ENCODE results near the gene SYNE4. TPM values are rescaled to one million over a fixed set of nuclear protein-coding genes. Genes with fewer than 3 reads are reported as not detected.
A peak's percentile ranks its signal among the peaks of the same experiment; 100 is the strongest.

The SYNE4 gene
- total RNA-seq, 4 donors from 2014 or later, result 0.36 TPM; not detected in 3

DNA sequence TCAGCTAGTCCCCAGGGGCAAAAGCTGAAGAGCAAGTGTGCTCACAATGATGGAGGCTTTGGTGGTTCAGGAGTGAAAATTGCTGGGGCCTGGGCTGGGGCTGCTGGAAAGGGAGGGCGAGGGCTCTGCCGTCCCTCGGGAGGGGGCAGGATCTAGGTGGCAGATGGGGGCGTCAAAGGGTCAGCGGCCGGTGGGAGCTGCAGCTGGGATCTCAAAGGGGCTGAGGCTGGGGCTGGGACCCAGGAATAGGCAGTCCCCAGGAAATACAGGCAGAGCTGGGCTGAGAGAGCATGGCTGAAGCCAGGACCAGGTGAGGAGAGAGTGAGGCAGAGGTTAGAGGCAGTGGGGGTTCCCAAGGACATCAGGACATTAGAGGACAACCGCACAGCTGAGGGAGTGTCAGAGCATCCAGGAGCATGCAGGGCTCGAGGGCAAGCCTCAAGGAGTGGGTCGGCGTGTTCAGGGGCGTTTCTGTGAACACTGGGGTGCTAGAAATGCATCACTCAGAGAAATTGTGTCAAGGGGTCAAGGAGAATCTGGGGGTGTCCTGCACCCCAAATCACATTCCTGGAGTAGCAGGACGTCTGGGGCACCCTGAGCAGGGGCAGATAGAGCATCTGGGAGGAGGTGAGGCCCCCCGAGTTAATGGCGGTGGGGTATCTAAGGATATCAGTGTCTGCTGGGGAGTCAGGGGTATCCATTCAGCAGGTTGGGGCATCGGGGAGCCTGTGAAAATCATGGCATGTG is 1.2 kb upstream of the SYNE4 start:
- intact Hi-C loops (cut with DNase I; ENCODE audit: low total_unique reads) (no loop called here), in situ Hi-C loops (cut with MboI; ENCODE audit: low sequenced_read_pairs in 4 of 4) (no loop called here)
- H3K4me1 ChIP-seq, result peaks cover 5 to 16% of the 10 kb centered on the region in 2 donors

DNA sequence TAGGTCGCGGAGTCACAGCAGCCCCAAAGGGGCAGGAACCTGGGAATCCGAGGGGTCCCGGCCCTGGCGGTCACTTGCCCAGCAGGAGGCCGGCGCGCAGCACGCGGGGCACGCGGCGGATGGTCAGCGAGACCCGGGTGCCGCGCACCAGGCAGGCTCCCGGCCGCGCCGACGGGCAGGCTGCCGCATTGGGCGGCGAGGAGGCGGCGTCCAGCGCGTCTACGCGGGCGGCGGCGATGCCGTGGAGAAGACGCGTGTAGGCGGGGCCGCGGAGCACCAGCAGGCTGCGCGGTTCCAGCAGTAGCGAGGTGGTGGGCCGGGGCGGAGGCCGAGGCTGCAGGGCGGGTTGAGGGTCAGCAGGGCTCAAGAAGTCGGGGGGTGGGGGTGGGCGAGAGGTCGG is 607 bp upstream of the SYNE4 start:
- ATAC-seq (no peak), DNase-seq (no peak)
- in situ Hi-C loops (cut with MboI; ENCODE audit: low sequenced_read_pairs in 4 of 4), result no loop called here
- intact Hi-C loops (cut with DNase I; ENCODE audit: low total_unique reads), result no loop called here
- H3K27me3 ChIP-seq, result peaks cover 0 to 5% (median 0%) of the 10 kb centered on the region in 3 donors
- H3K4me1 ChIP-seq, result peaks cover 5 to 12% of the 10 kb centered on the region in 2 donors
- H3K36me3 ChIP-seq, result no peaks in the 10 kb centered on the region
- no peak for TF ChIP-seq POLR2A (IDR thresholded peaks at IDR 0.05)
- TF ChIP-seq, protein P1, sequence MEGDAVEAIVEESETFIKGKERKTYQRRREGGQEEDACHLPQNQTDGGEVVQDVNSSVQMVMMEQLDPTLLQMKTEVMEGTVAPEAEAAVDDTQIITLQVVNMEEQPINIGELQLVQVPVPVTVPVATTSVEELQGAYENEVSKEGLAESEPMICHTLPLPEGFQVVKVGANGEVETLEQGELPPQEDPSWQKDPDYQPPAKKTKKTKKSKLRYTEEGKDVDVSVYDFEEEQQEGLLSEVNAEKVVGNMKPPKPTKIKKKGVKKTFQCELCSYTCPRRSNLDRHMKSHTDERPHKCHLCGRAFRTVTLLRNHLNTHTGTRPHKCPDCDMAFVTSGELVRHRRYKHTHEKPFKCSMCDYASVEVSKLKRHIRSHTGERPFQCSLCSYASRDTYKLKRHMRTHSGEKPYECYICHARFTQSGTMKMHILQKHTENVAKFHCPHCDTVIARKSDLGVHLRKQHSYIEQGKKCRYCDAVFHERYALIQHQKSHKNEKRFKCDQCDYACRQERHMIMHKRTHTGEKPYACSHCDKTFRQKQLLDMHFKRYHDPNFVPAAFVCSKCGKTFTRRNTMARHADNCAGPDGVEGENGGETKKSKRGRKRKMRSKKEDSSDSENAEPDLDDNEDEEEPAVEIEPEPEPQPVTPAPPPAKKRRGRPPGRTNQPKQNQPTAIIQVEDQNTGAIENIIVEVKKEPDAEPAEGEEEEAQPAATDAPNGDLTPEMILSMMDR (IDR thresholded peaks at IDR 0.05 in 4 of 5, conservative IDR thresholded peaks at IDR 0.05 in 1 of 5), result no peak
- no peaks in the 10 kb centered on the region for H3K9me3 ChIP-seq
- peak overlapping the region in 1 of 4 donors; percentile 33 for H3K27ac ChIP-seq
- H3K4me3 ChIP-seq, result peak overlapping the region; percentile 22 to 46 (median 39)

More for the DNA sequence above, 1.2 kb upstream of the SYNE4 start:
- DNase-seq, result no peak
- H3K36me3 ChIP-seq, result no peaks in the 10 kb centered on the region
- ATAC-seq, result no peak
- no peaks in the 10 kb centered on the region for H3K9me3 ChIP-seq
- TF ChIP-seq, protein P1 (IDR thresholded peaks at IDR 0.05 in 4 of 5, conservative IDR thresholded peaks at IDR 0.05 in 1 of 5), result no peak
- no peak for TF ChIP-seq POLR2A (IDR thresholded peaks at IDR 0.05)
- peak overlapping the region in 1 of 4 donors; percentile 33 for H3K27ac ChIP-seq
- H3K27me3 ChIP-seq, result peaks cover 0 to 5% (median 0%) of the 10 kb centered on the region in 3 donors
- peak overlapping the region; percentile 22 to 46 (median 39) for H3K4me3 ChIP-seq

DNA sequence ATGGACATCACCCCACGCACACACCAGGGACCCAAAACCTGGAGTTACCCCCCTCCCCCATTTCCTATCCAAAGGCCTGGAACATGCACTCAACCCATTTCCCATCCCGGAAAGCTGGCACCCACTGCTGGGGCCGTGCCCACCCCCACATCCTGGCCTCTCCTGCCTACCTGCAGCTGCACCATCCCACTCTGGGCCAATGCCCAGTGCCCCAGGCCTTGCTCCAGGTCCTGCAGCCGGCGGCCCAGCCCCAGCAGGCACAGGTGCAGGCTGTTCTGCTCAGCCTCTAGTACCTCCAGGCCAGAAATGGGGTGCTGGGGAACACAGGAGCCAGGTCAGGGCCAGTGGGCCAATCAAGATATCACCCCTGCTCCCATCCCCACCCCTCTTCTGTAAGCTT is 1.7 kb downstream of the SYNE4 start:
- Histone ChIP-seq H3K27ac (no peak overlapping the region), H3K9me3 (no peaks in the 10 kb centered on the region), H3K36me3 (no peaks in the 10 kb centered on the region), H3K4me3 (no peak overlapping the region), H3K4me1 (peaks cover 0 to 5% of the 10 kb centered on the region in 2 donors), H3K27me3 (peaks cover 0 to 5% (median 0%) of the 10 kb centered on the region in 3 donors)
- in situ Hi-C loops (cut with MboI; ENCODE audit: low sequenced_read_pairs in 4 of 4), result no loop called here
- intact Hi-C loops (cut with DNase I; ENCODE audit: low total_unique reads), result no loop called here
- ATAC-seq (no peak), DNase-seq (no peak)
- no peak for TF ChIP-seq POLR2A (IDR thresholded peaks at IDR 0.05)
- TF ChIP-seq, protein P1 (IDR thresholded peaks at IDR 0.05 in 4 of 5, conservative IDR thresholded peaks at IDR 0.05 in 1 of 5), result no peak

DNA sequence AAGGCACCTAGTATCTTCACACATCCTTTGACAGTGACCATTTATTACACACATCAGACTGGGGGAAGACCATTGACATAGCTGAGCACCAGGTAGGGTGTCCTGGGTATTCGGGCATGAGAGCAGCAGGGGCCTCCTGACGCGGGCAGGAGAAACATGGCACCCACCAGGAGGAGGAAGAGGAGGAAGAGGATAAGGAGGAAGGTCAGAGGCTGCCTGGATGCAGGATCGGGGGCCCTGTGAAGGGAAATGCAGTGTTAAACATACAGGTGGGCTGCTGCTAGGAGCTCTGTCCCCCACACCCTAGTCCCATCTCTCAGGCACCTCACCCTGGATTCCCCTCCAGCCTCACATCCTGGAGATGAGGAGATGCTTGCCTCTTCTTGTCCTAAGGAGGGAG is 5.3 kb downstream of the SYNE4 start:
- no peak overlapping the region for H3K4me3 ChIP-seq

More for the DNA sequence above, 5.3 kb downstream of the SYNE4 start:
- H3K27ac ChIP-seq, result no peak overlapping the region
- DNase-seq (no peak), ATAC-seq (no peak)
- intact Hi-C loops (cut with DNase I; ENCODE audit: low total_unique reads), result no loop called here
- in situ Hi-C loops (cut with MboI; ENCODE audit: low sequenced_read_pairs in 4 of 4), result no loop called here
- H3K9me3 ChIP-seq, result no peaks in the 10 kb centered on the region
- no peak for TF ChIP-seq POLR2A (IDR thresholded peaks at IDR 0.05)
- TF ChIP-seq, protein P1 (IDR thresholded peaks at IDR 0.05 in 4 of 5, conservative IDR thresholded peaks at IDR 0.05 in 1 of 5), result no peak
- peaks cover 6 to 9% of the 10 kb centered on the region in 2 donors for H3K4me1 ChIP-seq
- H3K36me3 ChIP-seq, result no peaks in the 10 kb centered on the region
- no peaks in the 10 kb centered on the region for H3K27me3 ChIP-seq
